MM.1S (cell line): ENCODE measurements around the gene FLYWCH2.

ENCODE experiments used
- CTCF ChIP-seq: fragments of 300-600 bp; sonication (generic); IDR thresholded peaks from 2 replicates; pipeline ENCODE4 v1.5.1; 2016; ENCODE audit warnings: antibody characterized with exemption, low read length, mixed read lengths
- EZH2 ChIP-seq: fragments of 300-600 bp; sonication (generic); optimal IDR thresholded peaks from 2 replicates; pipeline ENCODE3; 2017; ENCODE audit warnings: low read depth, mild to moderate bottlenecking, antibody characterized with exemption, low read length, mixed read lengths

GRCh38 chr16:2857451-2858244 is 25.4 kb upstream of the FLYWCH2 start, which contains the start of gene PRSS22:
- TF ChIP-seq EZH2 (no peak), CTCF (no peak)
